ENCODE data around the gene CD55.

Gene CD55, protein sequence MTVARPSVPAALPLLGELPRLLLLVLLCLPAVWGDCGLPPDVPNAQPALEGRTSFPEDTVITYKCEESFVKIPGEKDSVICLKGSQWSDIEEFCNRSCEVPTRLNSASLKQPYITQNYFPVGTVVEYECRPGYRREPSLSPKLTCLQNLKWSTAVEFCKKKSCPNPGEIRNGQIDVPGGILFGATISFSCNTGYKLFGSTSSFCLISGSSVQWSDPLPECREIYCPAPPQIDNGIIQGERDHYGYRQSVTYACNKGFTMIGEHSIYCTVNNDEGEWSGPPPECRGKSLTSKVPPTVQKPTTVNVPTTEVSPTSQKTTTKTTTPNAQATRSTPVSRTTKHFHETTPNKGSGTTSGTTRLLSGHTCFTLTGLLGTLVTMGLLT
- total RNA-seq: 31.8 to 147 (median 96.8) reads per million in 18 experiments

DNA sequence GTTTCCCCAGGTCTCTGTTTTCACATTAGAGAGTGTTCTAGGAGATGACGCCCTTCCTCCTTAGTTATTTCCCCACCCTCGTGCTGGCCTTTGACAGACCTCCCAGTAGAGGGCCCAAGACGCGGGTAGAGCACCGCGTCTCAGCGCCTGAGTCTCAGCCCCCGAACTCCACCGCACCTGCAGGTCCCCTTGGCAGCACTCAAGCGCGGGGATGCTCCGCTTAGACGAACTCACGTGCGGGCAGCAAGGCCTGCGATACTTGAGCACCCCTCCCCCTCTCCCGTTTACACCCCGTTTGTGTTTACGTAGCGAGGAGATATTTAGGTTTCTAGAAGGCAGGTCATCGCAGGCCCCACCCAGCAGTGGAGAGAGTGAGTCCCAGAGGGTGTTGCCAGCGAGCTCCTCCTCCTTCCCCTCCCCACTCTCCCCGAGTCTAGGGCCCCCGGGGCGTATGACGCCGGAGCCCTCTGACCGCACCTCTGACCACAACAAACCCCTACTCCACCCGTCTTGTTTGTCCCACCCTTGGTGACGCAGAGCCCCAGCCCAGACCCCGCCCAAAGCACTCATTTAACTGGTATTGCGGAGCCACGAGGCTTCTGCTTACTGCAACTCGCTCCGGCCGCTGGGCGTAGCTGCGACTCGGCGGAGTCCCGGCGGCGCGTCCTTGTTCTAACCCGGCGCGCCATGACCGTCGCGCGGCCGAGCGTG lies at the start of gene CD55:
TSS of gene CD55 (plus strand) at position 600 of the 711 bp plus-strand sequence. CDS start at position 688, 88 bp downstream.
- peak; percentile 99 for DNase-seq

DNA sequence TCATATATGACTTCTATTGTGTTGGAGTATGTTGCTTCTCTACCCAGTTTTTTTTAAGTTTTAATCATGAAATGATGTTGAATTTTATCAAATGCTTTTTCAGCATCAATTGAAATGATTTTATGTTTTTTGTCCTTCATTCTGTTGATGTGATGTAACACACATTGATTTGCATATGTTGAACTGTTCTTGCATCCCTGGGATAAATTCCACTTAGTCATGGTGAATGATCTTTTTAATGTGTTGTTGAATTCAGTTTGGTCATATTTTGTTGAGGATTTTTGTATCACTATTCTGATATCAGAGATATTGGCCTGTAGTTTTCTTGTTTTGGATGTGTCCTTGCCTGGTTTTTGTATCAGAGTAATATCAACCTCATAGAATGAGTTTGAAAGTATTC lies 46.6 kb upstream of the CD55 start:
- DNase-seq: no peak

GRCh38 chr1:207276465-207276864 lies 45.0 kb upstream of the CD55 start:
- no peak for DNase-seq

- no peak for DNase-seq
These were observed 44.2 kb upstream of the CD55 start for GRCh38 chr1:207277241-207277640.

GRCh38 chr1:207279652-207280051 lies 41.8 kb upstream of the CD55 start:
- DNase-seq: no peak

GRCh38 chr1:207280706-207281105 lies 40.8 kb upstream of the CD55 start:
- no peak for DNase-seq

DNA sequence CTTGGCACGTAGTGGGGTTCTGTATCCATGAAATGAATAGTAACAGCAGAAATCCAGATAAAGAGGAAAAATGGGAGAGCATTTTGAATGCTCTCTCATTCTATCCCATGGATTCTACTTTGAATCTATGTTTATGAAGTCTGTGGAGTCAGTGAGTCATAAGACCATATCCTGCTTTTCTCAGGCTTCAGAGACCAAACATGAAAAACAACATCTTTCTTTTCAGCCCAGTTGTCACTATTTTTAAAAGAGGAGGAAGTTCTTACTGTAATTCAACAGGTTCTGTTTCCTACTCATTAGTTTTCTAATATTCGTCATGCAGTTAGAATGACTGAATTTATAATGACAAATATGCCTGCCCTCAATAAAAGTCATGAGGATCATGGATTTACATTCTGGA lies 39.4 kb upstream of the CD55 start:
- DNase-seq: peak; percentile 8 to 39

DNA sequence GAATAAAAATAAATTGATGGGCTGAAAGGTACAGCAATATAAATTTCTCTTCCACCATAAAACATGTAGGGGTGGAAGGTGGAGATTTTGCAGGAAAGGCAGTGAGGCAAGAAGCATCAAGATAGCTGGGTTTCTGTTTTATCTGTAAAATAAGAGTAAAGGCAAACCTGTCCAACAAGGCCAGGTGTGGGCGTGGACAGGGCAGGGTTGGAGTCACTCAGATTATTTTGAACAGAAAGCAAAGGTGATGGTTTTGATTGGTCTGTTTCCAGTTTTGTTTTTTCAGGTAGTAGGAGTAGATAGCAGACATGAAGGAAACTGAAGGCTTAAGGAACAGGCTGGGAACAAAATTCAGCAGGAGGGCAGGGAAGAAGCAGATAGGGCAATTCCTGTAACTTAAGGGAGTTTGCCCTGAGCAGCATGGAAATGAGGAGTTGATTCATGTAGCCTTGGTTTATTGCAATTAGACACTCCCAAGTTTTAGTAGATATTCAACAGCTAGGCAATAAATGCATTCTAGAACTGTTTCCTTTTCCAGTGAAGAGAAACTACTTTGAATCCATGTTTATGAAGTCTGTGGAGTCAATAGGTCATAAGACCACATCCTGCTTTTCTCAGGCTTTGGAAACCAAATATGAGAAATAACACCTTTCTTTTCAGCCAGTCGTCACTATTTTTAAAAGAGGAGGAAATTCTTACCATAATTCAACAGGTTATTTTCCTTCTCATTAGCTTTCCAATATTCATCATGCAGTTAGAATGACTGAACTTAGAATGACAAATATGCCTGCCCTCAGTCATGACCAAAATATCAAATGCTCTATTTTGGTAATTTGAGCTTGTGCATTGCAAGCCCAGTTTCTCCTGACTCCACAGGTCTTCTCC lies 38.7 kb upstream of the CD55 start:
- DNase-seq: no peak

GRCh38 chr1:207283421-207283820 lies 38.1 kb upstream of the CD55 start:
- no peak for DNase-seq

GRCh38 chr1:207284209-207284897 lies 37.1 kb upstream of the CD55 start:
- DNase-seq: no peak

DNA sequence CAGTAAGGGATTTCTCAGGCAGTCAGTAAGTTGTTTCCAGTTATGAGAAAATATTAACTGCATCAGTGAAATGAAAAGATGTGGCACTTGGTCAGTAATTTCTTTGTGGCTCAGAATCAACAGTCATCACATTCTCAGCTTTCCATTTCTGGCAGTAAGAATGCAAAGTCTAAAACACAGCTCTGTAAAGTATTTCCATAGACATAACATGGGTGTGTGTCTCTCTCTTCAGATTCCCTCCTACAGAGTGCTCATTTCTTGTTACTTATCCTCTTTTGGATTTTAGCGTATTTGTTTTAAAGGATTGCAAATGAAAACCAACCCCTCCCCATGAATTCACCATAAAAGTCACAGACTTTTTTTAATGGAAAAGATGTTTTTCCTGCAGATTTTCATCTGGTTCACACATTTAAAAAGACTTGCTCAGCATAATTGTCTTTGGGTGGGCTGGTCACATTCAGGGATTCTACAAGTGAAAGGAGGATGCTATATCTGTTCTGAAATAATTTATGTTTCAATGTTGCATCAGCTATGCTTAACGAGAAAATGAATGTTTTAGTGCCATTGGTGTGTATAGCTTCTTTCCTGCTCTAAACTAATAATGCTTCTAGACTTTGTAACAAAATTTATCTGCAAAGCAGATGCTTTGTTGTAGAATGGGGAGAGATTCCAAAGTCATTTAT lies 34.6 kb upstream of the CD55 start:
- no peak for DNase-seq

DNA sequence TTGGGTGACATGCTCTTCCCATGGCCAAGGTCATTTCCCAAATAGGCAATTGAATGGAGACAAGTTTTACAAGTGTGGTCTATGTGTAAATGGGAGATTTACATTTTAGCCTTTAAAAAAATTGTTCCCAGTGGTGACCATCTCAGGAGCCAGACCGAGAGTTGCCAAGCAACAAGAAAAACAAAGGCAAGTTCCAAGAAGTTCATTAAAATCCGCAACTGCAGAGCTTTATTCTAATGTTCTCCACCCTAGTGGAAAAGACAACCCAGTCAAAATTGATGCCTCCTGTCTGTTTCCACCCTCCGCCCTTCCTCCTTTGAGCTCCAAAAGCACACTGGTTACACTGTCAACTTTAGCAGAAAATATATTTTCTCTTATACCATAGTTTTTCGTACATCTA lies 33.2 kb upstream of the CD55 start:
- no peak for DNase-seq

GRCh38 chr1:207289756-207290155 lies 31.7 kb upstream of the CD55 start:
- DNase-seq: no peak

DNA sequence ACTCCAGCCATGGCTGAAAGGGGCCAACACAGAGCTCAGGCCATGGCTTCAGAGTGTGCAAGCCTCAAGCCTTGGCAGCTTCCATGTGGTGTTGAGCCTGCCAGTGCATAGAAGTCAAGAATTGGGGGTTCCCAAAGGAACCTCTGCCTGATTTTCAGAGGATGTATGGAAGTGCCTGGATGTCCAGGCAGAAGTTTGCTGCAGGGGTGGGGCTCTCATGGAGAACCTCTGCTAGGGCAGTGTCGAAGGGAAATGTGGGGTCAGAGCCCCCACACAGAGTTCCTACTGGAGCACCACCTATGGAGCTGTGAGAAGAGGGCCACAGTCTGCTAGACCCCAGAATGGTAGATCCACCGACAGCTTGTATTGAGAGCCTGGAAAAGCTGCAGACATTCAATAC lies 29.8 kb upstream of the CD55 start:
- no peak for DNase-seq

DNA sequence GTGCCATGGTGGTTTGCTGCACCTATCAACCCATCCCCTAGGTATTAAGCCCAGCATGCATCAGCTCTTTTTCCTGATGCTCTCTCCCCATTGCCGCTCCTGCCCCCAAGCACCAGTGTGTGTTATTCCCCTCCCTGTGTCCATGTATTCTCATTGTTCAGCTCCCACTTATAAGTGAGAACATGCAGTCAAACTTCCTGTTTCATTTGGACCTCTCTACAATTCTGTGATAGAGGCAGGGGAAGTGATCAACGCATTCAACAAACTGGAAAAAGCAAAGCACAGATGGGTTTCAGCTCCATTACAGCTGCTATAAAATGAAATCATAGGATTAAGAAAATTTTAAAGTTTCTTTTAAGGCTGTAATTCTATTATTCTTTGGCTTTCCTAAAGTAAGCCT lies 23.3 kb upstream of the CD55 start:
- peak; percentile 15 to 37 for DNase-seq

GRCh38 chr1:207298636-207299398 lies 22.7 kb upstream of the CD55 start:
- no peak for DNase-seq

DNA sequence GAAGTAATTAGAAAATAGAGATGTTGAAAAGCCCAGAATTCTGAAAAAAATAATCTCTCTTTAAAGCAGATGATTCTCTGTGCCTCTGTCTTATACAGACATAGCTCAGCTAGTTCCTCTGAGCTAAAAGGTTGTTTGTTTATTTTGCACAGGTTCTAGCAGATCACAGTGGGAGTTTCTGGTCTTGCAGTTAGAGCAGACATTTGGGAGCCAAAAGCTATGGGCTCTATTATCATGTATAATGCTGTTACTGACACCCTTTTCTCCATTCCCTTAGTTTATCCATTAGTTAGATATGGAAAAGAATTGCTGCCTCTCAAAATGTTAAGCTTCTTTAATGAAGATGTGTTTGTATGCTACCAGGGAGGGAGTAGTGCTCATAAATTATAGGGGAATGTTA lies 20.5 kb upstream of the CD55 start:
- DNase-seq: no peak

GRCh38 chr1:207302618-207303393 lies 18.7 kb upstream of the CD55 start:
- DNase-seq: no peak

GRCh38 chr1:207304710-207305488 lies 16.6 kb upstream of the CD55 start:
- DNase-seq: no peak

Measured in inflammatory macrophage (primary cell).